Stimulated activated CD8-positive, alpha-beta memory T cell treated with anti-CD3 and anti-CD28 coated beads, Interleukin-2, amount 100 ng/mL, for 1 hour (primary cell): Measurements from ENCODE around the gene ARHGEF35.
"Not testable (repeated sequence)": the region's sequence is repeated elsewhere in the genome, so short reads cannot be mapped to it uniquely, and the experiment has no call there.

Experiments used
- DNase-seq, 2 donors: peaks; one replicate each; pipeline ENCODE4 v3.0.0-alpha.2; 2020; ENCODE audit warnings: low read depth in 2 of 2

ARHGEF35 gene

DNA sequence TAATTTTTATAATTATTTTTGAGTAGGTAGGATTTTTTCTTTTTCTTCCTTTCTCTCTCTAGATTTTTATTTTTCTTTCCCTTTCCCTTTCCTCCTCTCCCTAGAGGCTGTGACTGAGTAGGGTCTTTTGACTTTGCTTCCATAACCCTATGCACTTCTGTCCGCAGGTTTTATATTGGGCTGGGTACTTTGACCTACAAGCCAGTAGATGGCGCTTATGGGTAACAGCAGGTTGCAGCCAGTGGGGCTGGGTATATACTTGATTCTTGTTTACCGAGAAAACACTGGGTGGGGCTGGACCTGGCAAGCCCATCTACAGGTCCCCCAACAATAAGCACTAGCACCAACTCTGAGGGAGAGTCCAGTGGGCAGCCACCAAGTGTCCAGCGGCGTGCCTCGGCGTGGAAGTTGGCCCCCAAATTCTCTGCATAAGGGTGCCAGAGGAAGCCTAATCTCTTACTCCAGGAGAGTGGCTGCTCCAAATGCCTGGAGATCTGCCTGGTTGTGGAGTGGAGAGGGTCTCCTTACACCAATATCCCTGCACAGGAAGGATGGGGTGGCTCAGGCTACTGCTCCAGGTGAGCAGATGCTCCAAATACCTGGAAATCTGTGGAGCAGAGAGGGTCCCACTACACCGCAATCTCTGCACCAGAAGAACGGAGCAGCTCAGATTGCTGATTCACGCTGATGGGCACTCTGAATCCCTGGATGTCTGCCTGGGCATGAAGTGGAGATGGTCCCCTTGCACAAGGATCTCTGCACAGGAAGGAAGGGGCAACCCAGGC lies 17.1 kb downstream of the ARHGEF35 start:
- not testable (repeated sequence) for DNase-seq

DNA sequence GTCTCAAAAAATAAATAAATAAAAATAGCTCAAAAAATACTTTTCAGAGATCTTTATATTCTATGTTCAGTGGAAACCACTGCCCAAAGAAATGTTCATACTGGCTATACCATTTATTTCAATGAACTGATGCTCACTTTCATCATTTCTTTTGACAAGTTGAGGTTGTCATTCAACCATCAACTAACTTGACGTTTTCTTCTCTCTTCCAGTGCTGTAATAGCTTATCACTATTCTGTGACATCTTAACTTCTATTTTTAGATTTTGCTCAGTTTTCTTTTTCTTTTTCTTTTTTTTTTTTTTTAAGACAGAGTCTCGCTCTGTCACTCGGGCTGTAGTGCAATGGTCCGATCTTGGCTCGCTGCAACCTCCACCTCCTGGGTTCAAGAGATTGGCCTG lies 21.0 kb downstream of the ARHGEF35 start:
- DNase-seq: no peak

DNA sequence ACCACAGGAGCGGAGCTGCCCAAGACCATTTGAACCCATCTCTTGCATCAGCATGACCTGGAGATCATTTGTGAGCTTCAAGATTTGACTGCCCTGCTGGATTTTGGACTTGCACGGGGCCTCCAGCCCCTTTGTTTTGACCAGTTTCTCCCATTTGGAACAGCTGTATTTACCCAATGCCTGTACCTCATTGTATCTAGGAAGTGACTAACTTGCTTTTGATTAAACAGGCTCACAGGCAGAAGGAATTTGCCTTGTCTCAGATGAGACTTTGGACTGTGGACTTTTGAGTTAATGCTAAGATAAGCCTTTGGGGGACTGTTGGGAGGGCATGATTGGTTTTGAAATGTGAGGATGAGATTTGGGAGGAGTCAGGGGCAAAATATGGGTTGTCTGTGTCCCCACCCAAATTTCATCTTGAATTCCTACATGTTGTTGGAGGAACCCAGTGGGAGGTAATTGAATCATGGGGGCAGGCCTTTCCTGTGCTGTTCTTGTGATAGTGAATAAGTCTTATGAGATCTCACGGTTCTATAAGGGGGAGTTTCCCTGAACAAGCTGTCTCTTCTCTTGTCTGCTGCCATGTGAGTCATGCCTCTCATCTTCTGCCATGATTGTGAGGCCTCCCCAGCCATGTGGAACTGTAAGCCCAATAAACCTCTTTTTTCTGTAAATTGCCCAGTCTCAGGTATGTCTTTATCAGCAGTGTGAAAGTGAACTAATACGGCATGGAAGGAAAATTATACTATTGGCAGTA lies 23.9 kb downstream of the ARHGEF35 start:
- DNase-seq: not testable (repeated sequence)

DNA sequence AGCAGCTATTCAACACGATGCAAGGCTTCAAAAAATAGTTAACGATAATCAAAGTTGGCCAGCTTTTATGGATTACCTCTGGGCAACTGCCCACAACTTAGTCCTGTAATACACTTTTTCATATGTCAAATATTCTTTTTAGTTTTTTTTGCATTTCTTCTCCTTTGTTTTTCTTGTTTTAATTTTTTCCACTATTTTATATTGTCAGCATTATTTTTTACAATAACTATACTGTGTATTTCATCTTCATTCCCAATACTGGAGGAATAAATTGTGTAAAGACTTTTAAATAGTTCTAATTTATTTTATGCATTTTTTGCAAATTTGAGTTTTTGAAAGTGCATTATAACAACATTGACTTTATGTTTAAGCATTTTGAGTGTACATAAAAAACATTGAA lies 30.8 kb downstream of the ARHGEF35 start:
- no peak for DNase-seq

DNA sequence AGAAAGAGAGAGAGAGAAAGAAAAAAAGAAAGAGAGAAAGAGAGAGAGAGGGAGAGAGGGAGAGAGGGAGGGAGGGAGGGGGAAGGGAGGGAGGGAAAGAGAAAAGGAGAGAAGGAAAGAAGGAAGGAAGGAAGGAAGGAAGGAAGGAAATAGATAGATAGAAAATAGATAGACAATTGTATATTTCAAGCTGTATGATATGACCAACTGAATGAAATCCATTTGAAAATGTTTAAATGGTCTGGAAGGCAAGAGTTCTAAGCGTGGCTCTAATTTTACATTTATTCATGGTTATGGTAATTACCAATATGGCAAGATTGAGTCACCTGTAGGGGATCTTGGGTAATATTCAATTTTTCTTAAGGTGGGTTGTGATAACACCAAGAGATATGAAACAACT lies 36.8 kb downstream of the ARHGEF35 start:
- no peak for DNase-seq

DNA sequence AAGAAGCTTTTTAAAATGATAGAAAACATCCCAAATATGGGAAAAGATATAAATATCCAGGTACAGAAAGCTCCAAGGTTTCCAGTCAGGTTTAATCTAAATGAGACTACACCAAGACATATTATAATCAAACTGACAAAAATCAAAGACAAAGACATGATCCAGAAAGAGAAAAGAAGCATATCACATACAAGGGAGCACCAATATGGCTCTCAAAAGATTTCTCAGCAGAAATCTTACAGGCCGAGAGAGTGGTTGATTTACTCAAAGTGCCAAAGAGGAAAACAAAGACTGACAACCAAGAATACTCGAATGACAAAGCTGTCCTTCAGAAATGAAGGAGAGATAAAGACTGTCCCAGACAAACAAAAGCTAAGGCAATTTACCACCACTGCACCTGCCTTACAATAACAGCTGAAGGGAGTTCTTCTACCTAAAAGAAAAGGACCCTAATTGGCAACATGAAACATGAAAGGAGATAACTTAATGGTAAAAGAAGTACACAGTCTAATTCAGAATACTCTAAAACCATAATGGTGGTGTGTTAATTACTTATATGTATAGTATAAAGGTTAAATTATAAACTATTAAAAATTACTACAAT lies 47.3 kb downstream of the ARHGEF35 start:
- DNase-seq: no peak

DNA sequence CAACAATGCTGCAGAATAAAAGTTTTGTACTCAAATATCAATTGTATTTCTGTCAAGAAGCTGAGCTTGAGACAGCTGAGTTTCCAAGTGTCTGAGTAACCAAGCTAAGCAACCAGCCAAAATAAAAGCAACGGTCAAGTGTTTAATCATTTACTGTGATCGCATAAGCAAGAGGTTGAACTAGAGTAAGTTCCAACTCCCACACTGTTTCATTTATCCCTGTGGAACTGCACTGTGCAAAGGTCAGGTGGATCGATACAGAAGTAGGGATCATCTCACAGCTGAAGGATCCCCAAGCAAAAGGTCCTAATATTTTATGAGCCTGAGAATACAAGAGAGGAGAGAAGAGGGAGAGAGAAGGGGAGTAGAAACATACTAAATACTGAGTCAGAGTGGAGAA lies 51.2 kb downstream of the ARHGEF35 start:
- DNase-seq: no peak

DNA sequence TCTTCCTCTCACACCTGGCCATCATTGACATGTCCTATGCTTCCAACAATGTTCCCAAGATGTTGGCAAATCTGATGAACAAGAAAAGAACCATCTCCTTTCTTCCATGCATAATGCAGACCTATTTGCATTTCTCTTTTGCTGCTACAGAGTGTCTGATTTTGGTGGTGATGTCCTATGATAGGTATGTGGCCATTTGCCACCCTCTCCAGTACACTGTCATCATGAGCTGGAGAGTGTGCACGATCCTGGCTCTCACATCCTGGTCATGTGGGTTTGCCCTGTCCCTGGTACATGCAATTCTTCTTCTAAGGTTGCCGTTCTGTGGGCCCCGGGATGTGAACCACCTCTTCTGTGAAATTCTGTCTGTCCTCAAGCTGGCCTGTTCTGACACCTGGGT lies 53.4 kb downstream of the ARHGEF35 start:
- DNase-seq: no peak

DNA sequence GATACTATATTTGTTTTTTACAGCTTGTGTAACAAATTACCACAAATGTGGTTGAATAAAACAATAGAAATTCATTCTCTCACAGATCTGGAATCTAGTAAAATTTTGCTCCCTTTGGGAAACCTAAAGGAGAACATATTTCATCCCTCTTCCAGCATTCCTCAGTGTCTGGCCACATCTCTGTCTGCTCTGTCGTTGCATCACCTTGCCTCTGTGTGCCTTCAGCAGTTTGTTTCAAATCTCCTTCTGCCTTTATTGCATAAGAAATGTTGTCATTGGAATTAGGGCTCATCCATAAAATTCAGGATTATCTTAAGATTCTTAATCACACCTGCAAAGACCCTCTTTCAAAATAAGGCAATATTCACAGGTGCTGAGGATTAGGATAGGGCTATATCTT lies 58.1 kb downstream of the ARHGEF35 start:
- no peak for DNase-seq
